Liver (tissue), 3 donors: Measurements from ENCODE around the gene MGAT3.

ENCODE experiments used
- CTCF ChIP-seq: fragments of 150-350 bp; IDR thresholded peaks from 2 replicates; pipeline ENCODE4 v1.5.1; 2017; ENCODE audit warnings: improper control_type of control experiment, low read depth, low read length; ENCODE audit not compliant: missing input control
- REST ChIP-seq: IDR thresholded peaks from 2 replicates; pipeline ENCODE4 v1.6.1; 2016; ENCODE audit warnings: antibody characterized with exemption, mild to moderate bottlenecking
- TAF1 ChIP-seq: conservative IDR thresholded peaks from 2 replicates; pipeline ENCODE4 v1.6.1; 2016; ENCODE audit warnings: antibody characterized with exemption, mild to moderate bottlenecking
- donor health status: healthy.
- donor health status: healthy.

- TF ChIP-seq TAF1, result no peak
- no peak for TF ChIP-seq CTCF
- no peak for TF ChIP-seq REST
Measured at GRCh38 chr22:39419911-39420310, 36.9 kb upstream of the MGAT3 start.
